Measurements from ENCODE around the gene LDLRAP1.
"Not testable (repeated sequence)": the region's sequence is repeated elsewhere in the genome, so short reads cannot be mapped to it uniquely, and the experiment has no call there.

LDLRAP1 gene, protein sequence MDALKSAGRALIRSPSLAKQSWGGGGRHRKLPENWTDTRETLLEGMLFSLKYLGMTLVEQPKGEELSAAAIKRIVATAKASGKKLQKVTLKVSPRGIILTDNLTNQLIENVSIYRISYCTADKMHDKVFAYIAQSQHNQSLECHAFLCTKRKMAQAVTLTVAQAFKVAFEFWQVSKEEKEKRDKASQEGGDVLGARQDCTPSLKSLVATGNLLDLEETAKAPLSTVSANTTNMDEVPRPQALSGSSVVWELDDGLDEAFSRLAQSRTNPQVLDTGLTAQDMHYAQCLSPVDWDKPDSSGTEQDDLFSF

GRCh38 chr1:25543425-25544242 lies at the start of gene LDLRAP1:
Gene LDLRAP1, plus strand, starts transcription at chr1:25543606. Its CDS starts 93 bp downstream, at chr1:25543699.
- peak; percentile 85 for DNase-seq (ENCODE audit: low spot score)

DNA sequence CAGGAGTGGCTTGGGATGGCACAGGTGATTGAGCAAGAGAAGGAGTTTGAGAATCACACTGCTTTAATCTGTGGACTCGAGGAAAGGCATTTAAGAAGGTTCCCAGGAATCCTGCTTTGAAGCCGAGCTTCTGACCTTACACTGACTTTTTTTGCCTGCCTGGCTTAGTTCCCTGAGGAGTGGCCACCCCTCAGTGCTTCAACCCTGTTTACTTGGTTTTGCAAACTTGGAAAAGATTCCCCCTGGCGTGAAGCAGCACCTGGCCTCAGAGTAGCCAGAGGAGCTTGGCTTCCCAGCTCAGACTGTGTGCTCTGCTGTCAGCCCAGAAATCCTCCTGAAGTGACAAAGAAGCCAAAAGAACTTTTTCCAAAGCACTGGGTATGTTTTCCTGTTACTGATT lies 48.5 kb upstream of the LDLRAP1 start:
- DNase-seq (ENCODE audit: low spot score) = no peak

GRCh38 chr1:25500694-25501093 lies 42.7 kb upstream of the LDLRAP1 start:
- DNase-seq (ENCODE audit: low spot score) = no peak

- DNase-seq (ENCODE audit: low spot score) = no peak
Measured at GRCh38 chr1:25501235-25502058, 42.0 kb upstream of the LDLRAP1 start.

DNA sequence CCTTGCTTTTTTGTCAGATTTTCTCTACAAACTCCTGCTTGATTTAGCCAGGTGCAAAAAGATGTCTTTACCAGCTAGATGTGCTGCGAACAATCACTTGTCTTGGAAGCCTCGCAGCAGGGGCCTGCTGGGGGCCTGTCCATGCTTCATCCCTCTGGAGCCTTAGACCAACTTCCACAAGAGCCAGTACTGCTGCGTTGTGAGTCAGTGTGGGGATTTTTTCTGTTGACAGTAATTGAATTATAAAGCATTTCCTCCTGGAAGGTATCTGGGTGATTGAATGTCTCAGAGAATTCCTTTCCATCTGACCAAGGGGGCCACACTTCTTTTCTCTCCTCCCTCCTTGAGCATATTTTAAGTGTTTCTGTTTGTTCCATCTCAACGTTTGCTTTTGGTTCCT lies 40.4 kb upstream of the LDLRAP1 start:
- no peak for DNase-seq (ENCODE audit: low spot score)

- no peak for DNase-seq (ENCODE audit: low spot score)
Measured at GRCh38 chr1:25503551-25504426, 39.6 kb upstream of the LDLRAP1 start.

DNA sequence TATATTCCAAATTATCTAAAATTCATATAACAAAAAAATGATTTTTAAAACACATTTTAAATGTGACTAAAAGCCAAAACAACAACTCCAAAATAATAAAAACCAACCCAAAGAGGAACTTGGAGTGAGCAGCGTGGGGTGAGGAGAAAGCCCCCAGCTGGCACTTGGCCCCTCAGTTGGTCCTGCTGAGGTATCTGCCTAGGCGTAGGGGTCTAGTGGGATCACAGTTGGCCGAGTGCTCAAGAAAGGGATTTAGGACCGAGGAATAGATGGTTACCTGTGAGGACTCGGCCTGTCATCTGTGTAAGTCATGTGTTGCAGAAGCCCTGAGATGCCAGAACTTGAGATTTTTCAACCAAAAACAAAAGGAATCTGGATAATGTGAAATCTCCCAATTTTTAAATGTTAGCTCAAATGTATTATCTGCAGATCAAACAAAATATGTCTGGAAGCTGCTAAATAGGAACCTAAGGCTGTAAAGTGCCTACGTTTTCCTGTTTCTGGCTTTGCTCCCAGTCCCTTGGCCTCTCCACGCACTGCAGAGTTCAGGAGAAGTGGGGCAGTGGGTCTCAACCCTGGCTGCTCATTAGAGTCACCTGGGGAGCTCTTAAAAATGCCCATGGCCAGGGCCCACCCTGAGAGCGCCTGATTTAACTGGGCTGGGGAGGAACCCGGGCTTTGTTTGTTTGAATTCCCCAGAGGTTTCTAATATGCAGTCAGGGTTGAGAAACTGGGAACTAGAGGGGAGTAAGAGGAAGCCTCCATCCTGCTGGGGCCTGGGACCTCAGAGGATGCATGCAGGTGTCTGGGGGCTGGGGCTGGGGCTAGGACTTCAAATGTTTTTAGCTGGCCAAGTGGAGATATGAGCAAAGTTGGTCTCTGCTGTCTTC lies 38.5 kb upstream of the LDLRAP1 start:
- no peak for DNase-seq (ENCODE audit: low spot score)

DNA sequence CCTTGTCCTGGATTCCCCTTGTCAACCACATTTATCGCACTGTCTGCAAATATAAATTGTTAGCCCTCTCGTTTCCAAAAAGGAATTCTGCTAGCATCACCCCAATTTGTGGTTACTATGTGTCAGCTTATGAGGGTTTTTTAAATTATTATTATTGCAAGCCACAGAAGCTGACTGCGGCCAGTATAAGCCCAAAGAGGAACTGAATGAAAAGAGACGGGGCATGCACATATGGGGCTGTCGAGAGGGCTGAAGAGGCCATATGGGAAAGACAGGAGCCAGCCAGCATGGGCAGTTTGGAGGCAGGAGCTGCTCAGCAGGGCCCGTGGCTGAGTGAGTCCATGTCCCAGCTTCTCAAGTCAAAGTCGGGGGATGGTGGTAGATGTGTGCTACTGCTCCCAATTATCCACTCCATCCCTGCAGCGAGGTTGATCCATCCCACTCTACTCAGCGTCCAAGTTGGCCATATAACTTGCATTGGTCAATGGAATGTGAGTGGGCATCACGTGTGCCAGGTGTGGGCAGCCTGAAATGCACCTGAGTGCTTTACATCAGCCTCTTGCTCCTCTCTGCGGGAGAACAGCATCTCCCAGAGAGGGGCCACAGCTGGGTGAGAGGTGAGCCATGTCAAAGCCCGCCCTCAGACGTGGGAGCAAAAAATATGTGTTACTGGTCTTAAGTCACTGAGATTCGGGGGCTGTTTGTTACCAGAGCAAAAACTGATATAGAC lies 37.6 kb upstream of the LDLRAP1 start:
- DNase-seq (ENCODE audit: low spot score) = no peak

- DNase-seq (ENCODE audit: low spot score) = not testable (repeated sequence)
Measured at GRCh38 chr1:25506566-25507463, 36.6 kb upstream of the LDLRAP1 start.

DNA sequence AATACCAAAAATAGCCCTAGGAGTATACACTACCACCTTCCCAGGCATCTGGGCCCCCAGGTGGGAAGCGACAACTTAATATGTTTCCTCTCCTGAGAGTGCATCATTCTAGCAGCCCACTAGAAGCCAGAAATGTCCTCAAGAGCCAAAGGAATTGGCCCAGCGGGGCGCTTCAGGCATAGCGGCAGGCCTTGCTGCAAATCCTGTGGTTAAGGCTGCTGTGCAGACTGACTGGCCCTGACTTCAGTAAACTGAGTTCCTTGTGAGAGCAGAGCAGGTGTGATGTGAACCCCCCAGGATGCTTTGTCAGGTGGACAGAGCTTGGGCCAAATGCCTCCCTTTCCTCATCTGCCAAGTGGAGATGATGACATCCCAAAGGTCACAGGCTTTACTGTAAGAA lies 29.7 kb upstream of the LDLRAP1 start:
- no peak for DNase-seq (ENCODE audit: low spot score)

DNA sequence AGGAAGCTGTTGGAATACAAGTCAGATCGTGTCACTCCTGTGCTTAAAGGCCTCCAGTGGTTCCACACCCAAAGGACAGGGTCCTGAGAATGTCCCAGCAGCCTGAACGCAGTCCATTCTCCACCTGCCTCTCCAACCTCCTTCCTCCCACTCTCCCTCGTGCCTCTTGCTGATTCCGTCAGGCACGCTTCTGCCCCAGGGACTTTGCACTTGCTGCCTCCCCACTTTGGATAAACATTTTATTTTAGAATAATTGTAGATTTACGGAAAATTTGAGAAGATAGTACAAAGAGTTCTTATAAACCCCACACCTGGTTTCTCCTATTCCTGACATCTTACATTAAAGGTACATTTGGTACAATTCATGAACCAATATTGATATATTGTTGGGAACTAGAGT lies 28.4 kb upstream of the LDLRAP1 start:
- no peak for DNase-seq (ENCODE audit: low spot score)

GRCh38 chr1:25516686-25517085 lies 26.7 kb upstream of the LDLRAP1 start:
- DNase-seq (ENCODE audit: low spot score) = no peak

DNA sequence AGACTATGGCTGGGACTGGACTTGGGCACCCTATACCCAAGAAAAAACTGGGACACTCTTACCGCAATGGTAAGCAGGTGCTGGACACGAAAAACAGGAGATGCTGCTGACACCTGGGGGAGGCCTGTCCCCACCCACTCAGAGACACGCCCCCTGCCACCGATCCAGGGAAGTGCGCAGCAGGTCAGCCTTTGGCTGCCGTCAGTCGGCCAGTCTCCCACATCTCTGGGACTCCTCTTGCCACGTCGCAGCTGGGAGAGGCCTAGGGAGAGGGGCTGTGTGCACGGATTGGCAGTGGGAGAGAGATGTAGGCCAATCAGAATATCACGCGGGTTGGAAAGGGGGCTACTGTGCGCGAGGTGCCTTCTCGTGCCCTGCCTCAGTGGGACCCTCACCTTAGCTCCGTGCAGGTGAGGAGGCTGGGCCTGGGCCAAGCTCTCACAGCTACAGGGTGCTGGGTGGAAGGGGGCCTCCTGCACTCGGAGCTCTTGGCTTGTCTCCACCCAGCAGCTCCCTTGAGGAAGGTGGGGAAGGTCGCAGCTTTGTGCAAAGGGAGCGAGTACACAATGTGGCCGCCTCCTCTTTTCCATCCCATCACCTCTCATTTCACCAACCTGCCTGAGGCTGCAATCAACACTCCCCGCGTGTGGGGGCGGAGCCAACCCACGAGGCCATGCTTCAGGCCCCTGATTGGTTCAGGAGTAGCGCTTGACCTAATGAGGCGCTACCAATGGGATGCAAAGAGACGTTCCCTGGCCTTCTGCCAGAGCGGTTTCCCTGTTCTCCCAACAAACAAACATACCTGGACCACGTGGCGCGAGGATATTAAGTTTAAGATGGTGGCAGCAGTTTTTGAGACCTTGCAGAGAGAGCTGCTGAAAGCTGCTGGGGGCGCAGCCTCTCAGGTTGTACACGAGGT lies 25.7 kb upstream of the LDLRAP1 start:
- no peak for DNase-seq (ENCODE audit: low spot score)

DNA sequence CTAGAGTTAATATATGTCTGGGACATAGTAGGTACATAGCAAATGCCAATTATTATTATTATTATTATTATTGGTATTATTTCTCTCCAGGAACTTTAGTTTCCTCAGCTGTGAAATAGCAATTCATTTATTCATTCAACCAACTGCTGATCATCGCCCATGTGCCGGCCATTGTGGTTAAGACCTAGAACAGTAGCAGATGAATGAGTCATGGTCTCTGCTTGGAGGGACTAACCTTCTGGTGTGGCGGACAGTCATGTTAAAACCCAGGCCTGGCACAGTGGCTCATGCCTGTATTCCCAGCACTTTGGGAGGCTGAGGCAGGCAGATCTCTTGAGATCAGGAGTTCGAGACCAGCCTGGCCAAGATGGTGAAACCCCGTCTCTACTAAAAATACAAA lies 23.8 kb upstream of the LDLRAP1 start:
- DNase-seq (ENCODE audit: low spot score) = no peak

GRCh38 chr1:25520446-25521061 lies 22.9 kb upstream of the LDLRAP1 start:
- DNase-seq (ENCODE audit: low spot score) = no peak

- no peak for DNase-seq (ENCODE audit: low spot score)
Measured at GRCh38 chr1:25522031-25522655, 21.3 kb upstream of the LDLRAP1 start.

GRCh38 chr1:25523542-25523941 lies 19.9 kb upstream of the LDLRAP1 start:
- DNase-seq (ENCODE audit: low spot score) = no peak
